ENCODE results near the gene LSP1. TPM values are rescaled to one million over a fixed set of nuclear protein-coding genes. Genes with fewer than 3 reads are reported as not detected.

LSP1 gene
- total and polyA plus RNA-seq, 2 of the 13 experiments (the other 11 are each of a cell fraction or from before 2014, with no cell fraction given) = 0.59 to 1.00 TPM

- TF ChIP-seq USF2 (IDR thresholded peaks at IDR 0.05; ENCODE audit: low read depth, low read length) = no peak
- TF ChIP-seq USF2 (CRISPR knock-in tag; IDR thresholded peaks at IDR 0.05; ENCODE audit: borderline replicate concordance) = no peak
- no peak for TF ChIP-seq STAG1 (CRISPR knock-in tag; IDR thresholded peaks at IDR 0.05)
- peak; percentile 32; the same call in 1 of the 2 replicates for TF ChIP-seq CBFB (CRISPR knock-in tag; IDR thresholded peaks at IDR 0.05)
- no peak for TF ChIP-seq PLSCR1 (CRISPR knock-in tag; IDR thresholded peaks at IDR 0.05; ENCODE audit: borderline replicate concordance)
- TF ChIP-seq EED (CRISPR knock-in tag; IDR thresholded peaks at IDR 0.05) = no peak
- TF ChIP-seq ATF2 (CRISPR knock-in tag; IDR thresholded peaks at IDR 0.05) = no peak
- peak; percentile 42; the same call in 1 of the 2 replicates for TF ChIP-seq ZNF564 (CRISPR knock-in tag; IDR thresholded peaks at IDR 0.05)
- TF ChIP-seq ZNF574 (CRISPR knock-in tag; IDR thresholded peaks at IDR 0.05) = no peak; the same call in none of the 2 replicates
- no peak for TF ChIP-seq HHEX (CRISPR knock-in tag; IDR thresholded peaks at IDR 0.05)
- TF ChIP-seq ZNF841 (CRISPR knock-in tag; IDR thresholded peaks at IDR 0.05; ENCODE audit: borderline replicate concordance) = no peak
- no peak for TF ChIP-seq ZNF224 (CRISPR knock-in tag; IDR thresholded peaks at IDR 0.05)
- TF ChIP-seq NFE2L1 (CRISPR knock-in tag; IDR thresholded peaks at IDR 0.05; ENCODE audit: borderline replicate concordance) = no peak
- TF ChIP-seq ZNF3 (CRISPR knock-in tag; IDR thresholded peaks at IDR 0.05) = no peak
- no peak for TF ChIP-seq TFE3 (CRISPR knock-in tag; IDR thresholded peaks at IDR 0.05)
- no peak for TF ChIP-seq FOXK1 (CRISPR knock-in tag; IDR thresholded peaks at IDR 0.05; ENCODE audit: borderline replicate concordance, low read depth)
- TF ChIP-seq NRL (CRISPR knock-in tag; IDR thresholded peaks at IDR 0.05; ENCODE audit: borderline replicate concordance) = no peak
- no peak for TF ChIP-seq SSRP1 (CRISPR knock-in tag; IDR thresholded peaks at IDR 0.05)
- TF ChIP-seq POGK (CRISPR knock-in tag; conservative IDR thresholded peaks at IDR 0.05) = no peak
- no peak; the same call in 1 of the 2 replicates for TF ChIP-seq NFIC (IDR thresholded peaks at IDR 0.05; ENCODE audit: low read length)
Measured at GRCh38 chr11:1827095-1827813, 25.6 kb upstream of the LSP1 start (continued).

Measured in HepG2 (cell line).